ENCODE data around the gene DUSP6. TPM values are rescaled to one million over a fixed set of nuclear protein-coding genes. Genes with fewer than 3 reads are reported as not detected.

Gene DUSP6, protein sequence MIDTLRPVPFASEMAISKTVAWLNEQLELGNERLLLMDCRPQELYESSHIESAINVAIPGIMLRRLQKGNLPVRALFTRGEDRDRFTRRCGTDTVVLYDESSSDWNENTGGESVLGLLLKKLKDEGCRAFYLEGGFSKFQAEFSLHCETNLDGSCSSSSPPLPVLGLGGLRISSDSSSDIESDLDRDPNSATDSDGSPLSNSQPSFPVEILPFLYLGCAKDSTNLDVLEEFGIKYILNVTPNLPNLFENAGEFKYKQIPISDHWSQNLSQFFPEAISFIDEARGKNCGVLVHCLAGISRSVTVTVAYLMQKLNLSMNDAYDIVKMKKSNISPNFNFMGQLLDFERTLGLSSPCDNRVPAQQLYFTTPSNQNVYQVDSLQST
- total RNA-seq, result 30.9 and 52.9 TPM in 2 replicates

GRCh38 chr12:89352492-89353187, at the start of gene DUSP6:
DUSP6 (minus strand) TSS chr12:89352501; CDS start chr12:89352039, 462 bp downstream.

Other genes starting within 250 kb of the DUSP6 start
- 11.7 and 15.6 TPM in 2 replicates for gene GALNT4, start 172.3 kb upstream of the DUSP6 start, total RNA-seq
- 13.5 and 13.7 TPM in 2 replicates for gene POC1B, start 173.5 kb upstream of the DUSP6 start, total RNA-seq

Measured in smooth muscle cell of bladder (primary cell).